Bronchus fibroblast of lung (primary cell): ENCODE measurements around the gene MCEE. TPM values are rescaled to one million over a fixed set of nuclear protein-coding genes. Genes with fewer than 3 reads are reported as not detected.

Source experiments
- total RNA-seq: library from RNA; depleted of rRNA; stranded (reverse); fragments of >200 nt; gene quantifications from 2 replicates; pipeline ENCODE4 v1.2.3, GENCODE V29; 2015

The MCEE gene
- total RNA-seq, result 12.6 and 14.9 TPM in 2 replicates

GRCh38 chr2:71130152-71130904 is at the start of gene MCEE, which contains the start of gene MPHOSPH10:
MCEE (minus strand) TSS chr2:71130229; CDS start chr2:71130219, 10 bp downstream.
MPHOSPH10 (plus strand) TSS chr2:71130634; CDS start chr2:71130666, 32 bp downstream.

DNA sequence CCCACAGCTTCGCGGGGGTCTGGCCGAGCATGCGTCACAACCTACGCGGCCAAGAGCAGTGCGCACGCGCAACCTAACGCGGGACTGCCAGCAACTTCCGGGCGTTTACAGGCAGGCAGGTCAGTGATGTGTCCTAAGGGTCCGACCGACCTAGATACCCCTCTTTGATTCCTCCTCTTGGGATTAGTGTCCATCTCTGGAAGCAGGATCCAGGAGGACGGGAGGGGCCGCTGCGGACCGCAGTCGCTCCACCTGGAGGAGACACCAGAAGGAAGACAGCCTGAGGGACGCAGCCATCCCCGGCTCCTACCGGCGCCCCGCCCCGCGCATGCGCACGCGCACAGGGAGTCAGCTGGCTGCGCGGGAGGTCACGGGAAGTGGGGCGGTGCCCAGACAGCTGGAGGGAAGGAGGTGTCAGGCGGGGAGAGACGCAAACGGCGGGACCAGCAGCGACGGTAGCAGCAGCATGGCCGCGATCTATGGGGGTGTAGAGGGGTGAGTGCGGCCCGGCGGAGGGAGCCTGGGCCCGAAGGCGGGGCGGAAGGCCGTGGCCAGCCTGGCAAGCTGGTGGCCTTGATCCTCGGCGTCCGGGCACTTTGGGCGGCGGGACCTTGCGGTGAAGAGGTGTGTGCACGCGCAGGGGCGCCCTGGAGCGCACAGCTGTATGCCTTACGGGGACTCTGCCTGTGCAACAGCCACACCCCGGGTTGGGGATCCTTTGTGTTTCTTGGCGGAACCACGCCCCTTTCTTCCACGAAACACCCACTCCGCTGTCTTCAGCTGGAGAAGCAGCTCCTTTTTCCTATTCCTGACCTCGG is 61.6 kb downstream of the MCEE start, which contains the start of gene NAGK:
NAGK (plus strand) TSS at position 431 of the 818 bp plus-strand sequence; CDS start at position 467, 36 bp downstream.

Other genes with a start within 250 kb of the MCEE start
- gene VAX2, start 229.7 kb downstream of the MCEE start, total RNA-seq, result 1.5 and 2.5 TPM in 2 replicates
- gene ATP6V1B1, start 194.3 kb downstream of the MCEE start, total RNA-seq, result 1.0 and 4.4 TPM in 2 replicates
- 2.0 and 2.2 TPM in 2 replicates for gene ANKRD53, start 151.6 kb downstream of the MCEE start, total RNA-seq
- gene TEX261, start 135.4 kb downstream of the MCEE start, total RNA-seq, result 23.0 and 24.0 TPM in 2 replicates
- gene NAGK, start 61.6 kb downstream of the MCEE start, total RNA-seq, result 105 and 106 TPM in 2 replicates
- 10.7 and 18.8 TPM in 2 replicates for gene MPHOSPH10, start 405 bp upstream of the MCEE start, total RNA-seq
- 0.45 and 0.67 TPM in 2 replicates for gene PAIP2B, start 96.9 kb upstream of the MCEE start, total RNA-seq
- gene ZNF638, start 201.6 kb upstream of the MCEE start, total RNA-seq, result 46.1 and 59.7 TPM in 2 replicates